K562 (cell line): ENCODE results near the gene ZNF512B. TPM values are rescaled to one million over a fixed set of nuclear protein-coding genes. Genes with fewer than 3 reads are reported as not detected.
A peak's percentile ranks its signal among the peaks of the same experiment; 100 is the strongest.

Source experiments
- ATF1 ChIP-seq, 2 experiments: fragments of 450-650 bp in 1 of 2; IDR thresholded peaks; 2 replicates each; pipeline ENCODE4 v1.6.1; 2016; ENCODE audit warnings: missing compliant biosample characterization in 1 of 2, missing genetic modification characterization in 1 of 2
- DNMT1 ChIP-seq: fragments of 450-650 bp; IDR thresholded peaks from 2 replicates; pipeline ENCODE4 v1.6.1; 2016; ENCODE audit warnings: antibody characterized with exemption, mild to moderate bottlenecking
- ELF4 ChIP-seq: fragments of 450-650 bp; formaldehyde crosslinking; IDR thresholded peaks from 2 replicates; pipeline ENCODE4 v1.4.0; 2022; ENCODE audit warnings: missing genetic modification characterization
- ETV1 ChIP-seq: fragments of 450-650 bp; conservative IDR thresholded peaks from 2 replicates; pipeline ENCODE4 v1.6.1; 2016; ENCODE audit warnings: missing genetic modification characterization, control low read depth, low read depth, missing compliant biosample characterization
- HCFC1 ChIP-seq: IDR thresholded peaks from 2 replicates; pipeline ENCODE4 v1.6.1; 2012; ENCODE audit warnings: low read depth, low read length, improper control_type of control experiment
- HMG20A ChIP-seq: fragments of 450-650 bp; formaldehyde crosslinking; conservative IDR thresholded peaks from 2 replicates; pipeline ENCODE4 v1.4.0; 2020; ENCODE audit warnings: mild to moderate bottlenecking, mixed read lengths
- PTRF ChIP-seq: fragments of 450-650 bp; IDR thresholded peaks from 2 replicates; pipeline ENCODE4 v1.6.1; 2016; ENCODE audit warnings: mild to moderate bottlenecking, missing genetic modification characterization, missing compliant biosample characterization
- PTTG1 ChIP-seq: fragments of 450-650 bp; IDR thresholded peaks from 2 replicates; pipeline ENCODE4 v1.6.1; 2016; ENCODE audit warnings: low read depth, mild to moderate bottlenecking, missing genetic modification characterization, missing compliant biosample characterization
- SMAD1 ChIP-seq: fragments of 150-350 bp; IDR thresholded peaks from 2 replicates; pipeline ENCODE4 v1.6.1; 2014; ENCODE audit warnings: low read length, low read depth; ENCODE audit not compliant: partially characterized antibody
- TCF3 ChIP-seq: sonication (generic); formaldehyde crosslinking; IDR thresholded peaks from 2 replicates; pipeline ENCODE4 v1.4.0; 2020; ENCODE audit warnings: mild to moderate bottlenecking, missing genetic modification reagents
- TFAM ChIP-seq: fragments of 250-450 bp; sonication (Bioruptor Pico); conservative IDR thresholded peaks from 2 replicates; pipeline ENCODE4 v1.5.0; 2021; ENCODE audit warnings: mild to moderate bottlenecking, moderate library complexity
- ZFP36 ChIP-seq: fragments of 150-350 bp; IDR thresholded peaks from 2 replicates; pipeline ENCODE4 v1.6.1; 2018; ENCODE audit warnings: low read length, low read depth; ENCODE audit not compliant: partially characterized antibody
- polyA plus RNA-seq, 8 experiments: library from polyadenylated mRNA; depleted of rRNA in 4 of 8; stranded (reverse) in 5 of 8; unstranded in 3 of 8; fragments of >200 nt; fragmentation: Nextera tagmentation in 2 of 8; fragmentation: Illumina TruSeq in 1 of 8; extraction: Ambion mirVana in 2 of 8; extraction: Trizol in 1 of 8; gene quantifications; 2 replicates each; pipeline versions ENCODE4 v1.2.1 to v1.2.3, GENCODE V29; 2011 to 2014; ENCODE audit warnings: inconsistent platforms in 1 of 8, missing spikeins in 1 of 8
- total RNA-seq, 7 experiments: library from RNA; depleted of rRNA in 6 of 7; stranded (reverse); fragments of >200 nt in 6 of 7; fragmentation: Illumina TruSeq in 2 of 7; extraction: Trizol in 2 of 7; gene quantifications; 2 replicates each; pipeline versions ENCODE4 v1.2.1 to v1.2.3, GENCODE V29; 2011 to 2021; ENCODE audit warnings: low replicate concordance in 1 of 7
- TF ChIP-seq, protein P1 (sequence below): fragments of 250-450 bp; sonication (Bioruptor Pico); IDR thresholded peaks from 2 replicates; pipeline ENCODE4 v1.5.0; 2021; ENCODE audit warnings: mild to moderate bottlenecking, moderate library complexity
- TF ChIP-seq, protein P2 (sequence below): fragments of 450-650 bp; IDR thresholded peaks from 2 replicates; pipeline ENCODE4 v1.7.0; 2016; ENCODE audit warnings: borderline replicate concordance
- TF ChIP-seq, protein P3 (sequence below): sonication (generic); formaldehyde crosslinking; IDR thresholded peaks from 2 replicates; pipeline ENCODE4 v1.8.0; 2022; ENCODE audit warnings: mild to moderate bottlenecking, missing genetic modification reagents
- TF ChIP-seq, protein P4 (sequence below): IDR thresholded peaks from 2 replicates; pipeline ENCODE4 v1.6.1; 2016; ENCODE audit warnings: missing genetic modification characterization, missing compliant biosample characterization

ZNF512B gene
- total and polyA plus RNA-seq, 9 of the 15 experiments (the other 6 are each of a cell fraction or from before 2014, with no cell fraction given), result 0.01 to 27.8 (median 8.2) TPM

DNA sequence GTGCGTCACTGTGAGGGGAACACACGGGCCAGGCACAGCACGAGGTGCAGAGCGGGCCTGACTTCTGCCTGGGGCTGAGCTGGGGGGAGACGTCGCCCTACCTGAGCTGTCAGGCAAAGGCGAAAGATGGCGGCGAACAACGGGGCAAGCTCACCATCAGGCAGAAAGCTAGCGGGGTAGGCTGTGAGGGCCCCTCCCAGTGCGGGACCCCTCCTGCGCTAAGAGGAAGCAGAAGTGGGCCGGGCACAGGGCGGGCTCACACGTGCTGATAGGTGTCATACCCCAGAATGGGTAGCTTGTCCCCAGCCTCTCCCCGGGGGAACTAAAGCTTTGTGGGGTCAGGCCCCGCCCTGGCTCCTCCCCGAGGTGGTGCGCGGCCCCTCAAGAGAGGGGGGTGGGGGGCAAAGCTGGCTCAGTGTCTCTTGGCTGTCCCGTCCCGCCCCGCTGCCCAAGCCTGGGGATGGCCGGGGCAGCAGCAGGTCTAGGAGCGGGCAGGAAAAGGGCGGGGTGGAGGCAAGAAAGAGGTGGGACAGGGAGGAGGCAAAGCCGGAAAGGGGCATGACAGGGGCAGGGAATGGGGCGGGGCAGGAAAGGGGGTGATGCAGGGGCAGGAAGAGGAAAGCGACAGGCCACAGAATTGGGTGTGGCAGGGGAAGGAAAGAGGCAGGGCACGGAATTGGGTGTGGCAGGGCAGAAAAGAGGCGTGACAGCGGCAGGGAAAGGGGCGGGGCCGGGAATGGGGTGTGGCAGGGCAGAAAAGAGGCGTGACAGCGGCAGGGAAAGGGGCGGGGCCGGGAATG, 28.2 kb downstream of the ZNF512B start (continued):
- TF ChIP-seq PTTG1 (tag), result no peak
- no peak for TF ChIP-seq HMG20A
- no peak for TF ChIP-seq TCF3
- TF ChIP-seq, protein P1, sequence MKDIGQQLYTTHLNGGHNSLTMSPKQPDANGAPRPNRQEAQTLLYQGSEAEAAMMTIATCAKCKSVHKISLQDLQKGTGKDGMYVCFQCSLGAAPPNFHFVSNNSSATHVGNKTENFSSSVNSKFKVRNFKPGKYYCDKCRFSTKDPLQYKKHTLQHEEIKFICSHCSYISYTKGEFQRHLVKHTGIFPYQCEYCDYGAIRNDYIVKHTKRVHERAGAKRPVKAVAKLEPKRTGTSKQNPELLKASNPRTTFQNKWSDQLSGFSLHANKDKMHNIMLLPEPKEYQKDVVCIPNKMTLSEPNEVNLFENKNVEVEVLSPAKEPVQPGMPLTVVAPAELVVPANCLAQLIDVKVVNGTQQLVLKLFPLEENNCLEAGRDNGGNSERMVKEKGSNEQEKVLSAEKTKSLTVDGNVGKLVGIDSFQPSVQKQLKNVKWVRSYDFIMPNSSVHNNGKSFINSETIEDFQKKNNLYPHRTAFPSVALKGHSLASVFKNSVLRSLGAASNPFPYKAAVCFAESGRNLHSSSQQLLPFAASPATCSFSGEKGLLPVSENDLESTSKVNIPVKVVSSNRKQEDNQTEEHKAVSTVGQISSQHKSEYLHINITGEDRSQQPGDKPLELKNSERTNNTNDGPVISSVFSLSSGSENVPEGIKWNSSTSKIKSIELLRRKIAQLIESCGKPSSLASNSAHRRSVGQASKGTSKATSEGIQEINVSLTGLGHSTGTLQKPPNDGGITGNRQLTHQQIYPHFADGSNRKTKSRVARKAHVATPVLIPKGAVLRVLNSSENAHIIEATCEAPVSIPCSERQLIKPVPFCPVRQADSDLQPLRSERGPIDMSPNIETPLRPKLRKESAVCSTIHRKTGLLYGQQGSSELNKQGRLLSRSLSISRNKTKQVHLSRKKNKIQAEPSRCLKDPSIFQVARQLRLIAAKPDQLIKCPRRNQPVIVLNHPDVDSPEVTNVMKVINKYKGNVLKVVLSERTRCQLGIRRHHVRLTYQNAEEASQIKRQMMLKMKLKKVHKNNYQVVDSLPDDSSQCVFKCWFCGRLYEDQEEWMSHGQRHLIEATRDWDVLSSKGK (CRISPR knock-in tag), result no peak
- TF ChIP-seq ZFP36, result no peak
- TF ChIP-seq SMAD1, result no peak
- TF ChIP-seq, protein P2, sequence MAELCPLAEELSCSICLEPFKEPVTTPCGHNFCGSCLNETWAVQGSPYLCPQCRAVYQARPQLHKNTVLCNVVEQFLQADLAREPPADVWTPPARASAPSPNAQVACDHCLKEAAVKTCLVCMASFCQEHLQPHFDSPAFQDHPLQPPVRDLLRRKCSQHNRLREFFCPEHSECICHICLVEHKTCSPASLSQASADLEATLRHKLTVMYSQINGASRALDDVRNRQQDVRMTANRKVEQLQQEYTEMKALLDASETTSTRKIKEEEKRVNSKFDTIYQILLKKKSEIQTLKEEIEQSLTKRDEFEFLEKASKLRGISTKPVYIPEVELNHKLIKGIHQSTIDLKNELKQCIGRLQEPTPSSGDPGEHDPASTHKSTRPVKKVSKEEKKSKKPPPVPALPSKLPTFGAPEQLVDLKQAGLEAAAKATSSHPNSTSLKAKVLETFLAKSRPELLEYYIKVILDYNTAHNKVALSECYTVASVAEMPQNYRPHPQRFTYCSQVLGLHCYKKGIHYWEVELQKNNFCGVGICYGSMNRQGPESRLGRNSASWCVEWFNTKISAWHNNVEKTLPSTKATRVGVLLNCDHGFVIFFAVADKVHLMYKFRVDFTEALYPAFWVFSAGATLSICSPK, result no peak
- TF ChIP-seq ATF1 (CRISPR knock-in tag; IDR thresholded peaks at IDR 0.05), result no peak
- no peak for TF ChIP-seq ATF1 (tag; IDR thresholded peaks at IDR 0.05)
- TF ChIP-seq TFAM, result no peak
- no peak for TF ChIP-seq PTRF
- peak; percentile 83; the same call in 1 of the 2 replicates for TF ChIP-seq ELF4 (CRISPR knock-in tag)
- no peak for TF ChIP-seq DNMT1
- 0 out of 2 replicates have a peak, but pooled peaks have one; percentile 23 for TF ChIP-seq ETV1 (tag)
- no peak for TF ChIP-seq HCFC1
- TF ChIP-seq, protein P3, sequence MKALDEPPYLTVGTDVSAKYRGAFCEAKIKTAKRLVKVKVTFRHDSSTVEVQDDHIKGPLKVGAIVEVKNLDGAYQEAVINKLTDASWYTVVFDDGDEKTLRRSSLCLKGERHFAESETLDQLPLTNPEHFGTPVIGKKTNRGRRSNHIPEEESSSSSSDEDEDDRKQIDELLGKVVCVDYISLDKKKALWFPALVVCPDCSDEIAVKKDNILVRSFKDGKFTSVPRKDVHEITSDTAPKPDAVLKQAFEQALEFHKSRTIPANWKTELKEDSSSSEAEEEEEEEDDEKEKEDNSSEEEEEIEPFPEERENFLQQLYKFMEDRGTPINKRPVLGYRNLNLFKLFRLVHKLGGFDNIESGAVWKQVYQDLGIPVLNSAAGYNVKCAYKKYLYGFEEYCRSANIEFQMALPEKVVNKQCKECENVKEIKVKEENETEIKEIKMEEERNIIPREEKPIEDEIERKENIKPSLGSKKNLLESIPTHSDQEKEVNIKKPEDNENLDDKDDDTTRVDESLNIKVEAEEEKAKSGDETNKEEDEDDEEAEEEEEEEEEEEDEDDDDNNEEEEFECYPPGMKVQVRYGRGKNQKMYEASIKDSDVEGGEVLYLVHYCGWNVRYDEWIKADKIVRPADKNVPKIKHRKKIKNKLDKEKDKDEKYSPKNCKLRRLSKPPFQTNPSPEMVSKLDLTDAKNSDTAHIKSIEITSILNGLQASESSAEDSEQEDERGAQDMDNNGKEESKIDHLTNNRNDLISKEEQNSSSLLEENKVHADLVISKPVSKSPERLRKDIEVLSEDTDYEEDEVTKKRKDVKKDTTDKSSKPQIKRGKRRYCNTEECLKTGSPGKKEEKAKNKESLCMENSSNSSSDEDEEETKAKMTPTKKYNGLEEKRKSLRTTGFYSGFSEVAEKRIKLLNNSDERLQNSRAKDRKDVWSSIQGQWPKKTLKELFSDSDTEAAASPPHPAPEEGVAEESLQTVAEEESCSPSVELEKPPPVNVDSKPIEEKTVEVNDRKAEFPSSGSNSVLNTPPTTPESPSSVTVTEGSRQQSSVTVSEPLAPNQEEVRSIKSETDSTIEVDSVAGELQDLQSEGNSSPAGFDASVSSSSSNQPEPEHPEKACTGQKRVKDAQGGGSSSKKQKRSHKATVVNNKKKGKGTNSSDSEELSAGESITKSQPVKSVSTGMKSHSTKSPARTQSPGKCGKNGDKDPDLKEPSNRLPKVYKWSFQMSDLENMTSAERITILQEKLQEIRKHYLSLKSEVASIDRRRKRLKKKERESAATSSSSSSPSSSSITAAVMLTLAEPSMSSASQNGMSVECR (CRISPR knock-in tag), result peak; percentile 59; the same call in 1 of the 2 replicates
- TF ChIP-seq, protein P4, sequence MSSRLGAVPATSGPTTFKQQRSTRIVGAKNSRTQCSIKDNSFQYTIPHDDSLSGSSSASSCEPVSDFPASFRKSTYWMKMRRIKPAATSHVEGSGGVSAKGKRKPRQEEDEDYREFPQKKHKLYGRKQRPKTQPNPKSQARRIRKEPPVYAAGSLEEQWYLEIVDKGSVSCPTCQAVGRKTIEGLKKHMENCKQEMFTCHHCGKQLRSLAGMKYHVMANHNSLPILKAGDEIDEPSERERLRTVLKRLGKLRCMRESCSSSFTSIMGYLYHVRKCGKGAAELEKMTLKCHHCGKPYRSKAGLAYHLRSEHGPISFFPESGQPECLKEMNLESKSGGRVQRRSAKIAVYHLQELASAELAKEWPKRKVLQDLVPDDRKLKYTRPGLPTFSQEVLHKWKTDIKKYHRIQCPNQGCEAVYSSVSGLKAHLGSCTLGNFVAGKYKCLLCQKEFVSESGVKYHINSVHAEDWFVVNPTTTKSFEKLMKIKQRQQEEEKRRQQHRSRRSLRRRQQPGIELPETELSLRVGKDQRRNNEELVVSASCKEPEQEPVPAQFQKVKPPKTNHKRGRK (tag), result no peak
